KMS-11 (cell line): Measurements from ENCODE around the gene ATP13A4.
"Not testable (repeated sequence)": the region's sequence is repeated elsewhere in the genome, so short reads cannot be mapped to it uniquely, and the experiment has no call there.

Source experiments
- H2AFZ ChIP-seq: fragments of 200-600 bp; sonication (generic); 2 replicates; pipeline ENCODE4 v1.6.1; 2016; ENCODE audit warnings: antibody characterized with exemption, mixed run types, low read depth
- H3K27ac ChIP-seq: fragments of 200-600 bp; sonication (generic); 2 replicates; pipeline ENCODE4 v1.6.1; 2016; ENCODE audit warnings: mild to moderate bottlenecking, mixed run types
- H3K27me3 ChIP-seq: fragments of 200-600 bp; sonication (generic); 2 replicates; pipeline ENCODE4 v1.6.1; 2017; ENCODE audit warnings: mild to moderate bottlenecking, low read depth, mixed run types, moderate library complexity; ENCODE audit not compliant: insufficient read depth
- H3K36me3 ChIP-seq: fragments of 200-600 bp; sonication (generic); 2 replicates; pipeline ENCODE4 v1.6.1; 2017; ENCODE audit warnings: mild to moderate bottlenecking, mixed run types; ENCODE audit not compliant: insufficient read depth
- H3K4me1 ChIP-seq: fragments of 200-600 bp; sonication (generic); 2 replicates; pipeline ENCODE4 v1.6.1; 2016; ENCODE audit warnings: mild to moderate bottlenecking, low read depth, mixed run types; ENCODE audit not compliant: poor library complexity, severe bottlenecking
- H3K4me2 ChIP-seq: fragments of 200-600 bp; sonication (generic); 2 replicates; pipeline ENCODE4 v1.7.0; 2016; ENCODE audit warnings: mild to moderate bottlenecking, mixed run types
- H3K4me3 ChIP-seq: fragments of 200-600 bp; sonication (generic); IDR thresholded peaks from 2 replicates; pipeline ENCODE4 v1.6.1; 2017; ENCODE audit warnings: low read depth, low read length, mixed read lengths; ENCODE audit not compliant: insufficient read depth
- H3K79me2 ChIP-seq: fragments of 200-600 bp; sonication (generic); 2 replicates; pipeline ENCODE4 v1.6.1; 2016; ENCODE audit warnings: low read depth, mixed run types; ENCODE audit not compliant: insufficient read depth
- H3K9ac ChIP-seq: fragments of 200-600 bp; sonication (generic); 2 replicates; pipeline ENCODE4 v1.6.1; 2016; ENCODE audit warnings: mild to moderate bottlenecking, mixed run types
- H4K20me1 ChIP-seq: fragments of 200-600 bp; sonication (generic); 2 replicates; pipeline ENCODE4 v1.6.1; 2016; ENCODE audit warnings: mild to moderate bottlenecking, mixed run types; ENCODE audit not compliant: insufficient read depth
- CTCF ChIP-seq: fragments of 200-600 bp; sonication (generic); conservative IDR thresholded peaks from 2 replicates; pipeline ENCODE4 v1.6.1; 2017; ENCODE audit warnings: low read depth, mild to moderate bottlenecking, antibody characterized with exemption, low read length, moderate library complexity, mixed read lengths

Gene ATP13A4

GRCh38 chr3:193530231-193531165 is 24.2 kb downstream of the ATP13A4 start:
- Histone ChIP-seq H3K79me2 (no peaks in the 10 kb centered on the region), H3K4me1 (no peaks in the 10 kb centered on the region), H3K9ac (no peak overlapping the region), H4K20me1 (no peaks in the 10 kb centered on the region), H3K4me2 (no peak overlapping the region), H3K4me3 (no peak overlapping the region), H3K36me3 (no peaks in the 10 kb centered on the region), H3K27ac (no peak overlapping the region), H3K27me3 (no peaks in the 10 kb centered on the region), H2AFZ (no peak overlapping the region)
- TF ChIP-seq CTCF = no peak

GRCh38 chr3:193526085-193526484 is 28.6 kb downstream of the ATP13A4 start:
- not testable (repeated sequence) for H3K9ac ChIP-seq, H3K4me1 ChIP-seq, H3K4me2 ChIP-seq, H3K36me3 ChIP-seq, H3K27ac ChIP-seq, H3K4me3 ChIP-seq, H2AFZ ChIP-seq, H4K20me1 ChIP-seq, H3K27me3 ChIP-seq, H3K79me2 ChIP-seq

- no peak overlapping the region for H3K27ac ChIP-seq
- no peak overlapping the region for H2AFZ ChIP-seq
- no peak overlapping the region for H3K9ac ChIP-seq
- H3K4me2 ChIP-seq = no peak overlapping the region
- no peaks in the 10 kb centered on the region for H4K20me1 ChIP-seq
- H3K4me3 ChIP-seq = no peak overlapping the region
- no peaks in the 10 kb centered on the region for H3K27me3 ChIP-seq
- no peak for TF ChIP-seq CTCF
- H3K79me2 ChIP-seq = no peaks in the 10 kb centered on the region
- no peaks in the 10 kb centered on the region for H3K36me3 ChIP-seq
- no peaks in the 10 kb centered on the region for H3K4me1 ChIP-seq
Measured at GRCh38 chr3:193522473-193522872, 32.2 kb downstream of the ATP13A4 start.

- H3K27me3 ChIP-seq = no peaks in the 10 kb centered on the region
- H3K79me2 ChIP-seq = no peaks in the 10 kb centered on the region
- TF ChIP-seq CTCF = no peak
- no peak overlapping the region for H2AFZ ChIP-seq
- no peaks in the 10 kb centered on the region for H3K4me1 ChIP-seq
- H3K27ac ChIP-seq = no peak overlapping the region
- no peak overlapping the region for H3K4me2 ChIP-seq
- H3K4me3 ChIP-seq = no peak overlapping the region
- H4K20me1 ChIP-seq = no peaks in the 10 kb centered on the region
- H3K36me3 ChIP-seq = no peaks in the 10 kb centered on the region
- no peak overlapping the region for H3K9ac ChIP-seq
Measured at GRCh38 chr3:193520738-193521137, 34.0 kb downstream of the ATP13A4 start.

- Histone ChIP-seq H4K20me1 (no peaks in the 10 kb centered on the region), H3K4me1 (no peaks in the 10 kb centered on the region), H3K79me2 (no peaks in the 10 kb centered on the region), H3K9ac (no peak overlapping the region), H2AFZ (no peak overlapping the region), H3K36me3 (no peaks in the 10 kb centered on the region), H3K4me2 (no peak overlapping the region), H3K4me3 (no peak overlapping the region), H3K27me3 (no peaks in the 10 kb centered on the region), H3K27ac (no peak overlapping the region)
- no peak for TF ChIP-seq CTCF
Measured at GRCh38 chr3:193515966-193516365, 38.7 kb downstream of the ATP13A4 start.
